ENCODE results near the gene ABCF1.
A peak's percentile ranks its signal among the peaks of the same experiment; 100 is the strongest.

ABCF1 gene

GRCh38 chr6:30601815-30602641, 30.8 kb downstream of the ABCF1 start:
- DNase-seq = no peak

- DNase-seq = no peak
Observed at GRCh38 chr6:30603961-30604360, 32.7 kb downstream of the ABCF1 start.

GRCh38 chr6:30610065-30610464, 38.8 kb downstream of the ABCF1 start:
- DNase-seq = no peak

GRCh38 chr6:30611150-30611855, 40.1 kb downstream of the ABCF1 start:
- DNase-seq = no peak

GRCh38 chr6:30611856-30612194, 40.6 kb downstream of the ABCF1 start:
- no peak for DNase-seq

- DNase-seq = peak in 1 of 3 experiments; percentile 28
Observed at GRCh38 chr6:30612213-30612612, 41.0 kb downstream of the ABCF1 start.

- DNase-seq = no peak
Observed at GRCh38 chr6:30612687-30613248, 41.5 kb downstream of the ABCF1 start.

- DNase-seq = peak in 1 of 3 experiments; percentile 25
Observed at GRCh38 chr6:30613251-30614043, 42.2 kb downstream of the ABCF1 start.

- DNase-seq = no peak
Observed at GRCh38 chr6:30614044-30614842, 43.0 kb downstream of the ABCF1 start.

GRCh38 chr6:30614843-30615218, 43.6 kb downstream of the ABCF1 start:
- DNase-seq = peak; percentile 89 to 98 (median 95)

- DNase-seq = peak; percentile 40 to 90 (median 58)
Observed at GRCh38 chr6:30615219-30615957, 44.1 kb downstream of the ABCF1 start.

GRCh38 chr6:30615958-30616810, 44.9 kb downstream of the ABCF1 start:
- DNase-seq = peak; percentile 26 to 75 (median 62)

- peak; percentile 99 to 100 (median 99) for DNase-seq
Observed at GRCh38 chr6:30616811-30617564, 45.7 kb downstream of the ABCF1 start, which contains the start of gene PPP1R10. TSS of gene PPP1R10 (minus strand) at chr6:30617243. CDS start at chr6:30609944, 7,299 bp downstream.

- DNase-seq = peak; percentile 99
Observed at GRCh38 chr6:30617565-30618269, 46.5 kb downstream of the ABCF1 start, which contains the start of gene MRPS18B. TSS of gene MRPS18B (plus strand) at chr6:30617840. CDS start at chr6:30617866, 26 bp downstream.

GRCh38 chr6:30618270-30618797, 47.1 kb downstream of the ABCF1 start:
- DNase-seq = no peak

- DNase-seq = no peak
Observed at GRCh38 chr6:30619561-30619960, 48.3 kb downstream of the ABCF1 start.

GRCh38 chr6:30625511-30625910, 54.3 kb downstream of the ABCF1 start:
- no peak for DNase-seq
